Peyer's patch (tissue), 4 donors: ENCODE measurements around the gene RFTN1.

Source experiments
- POLR2A ChIP-seq, 2 donors: fragments of 450-650 bp; IDR thresholded peaks; one replicate each; pipeline ENCODE4 v1.5.1; 2017; ENCODE audit warnings: antibody characterized with exemption in 2 of 2, mild to moderate bottlenecking in 2 of 2, moderate library complexity in 2 of 2
- TF ChIP-seq, protein P1 (sequence below), 6 experiments: fragments of 450-650 bp in 4 of 6; fragments of 200-600 bp in 2 of 6; sonication (generic) in 1 of 6; IDR thresholded peaks; one replicate each; pipeline ENCODE4 v1.5.1; 2017 to 2019; ENCODE audit warnings: antibody characterized with exemption in 6 of 6, mild to moderate bottlenecking in 3 of 6, moderate library complexity in 1 of 6

DNA sequence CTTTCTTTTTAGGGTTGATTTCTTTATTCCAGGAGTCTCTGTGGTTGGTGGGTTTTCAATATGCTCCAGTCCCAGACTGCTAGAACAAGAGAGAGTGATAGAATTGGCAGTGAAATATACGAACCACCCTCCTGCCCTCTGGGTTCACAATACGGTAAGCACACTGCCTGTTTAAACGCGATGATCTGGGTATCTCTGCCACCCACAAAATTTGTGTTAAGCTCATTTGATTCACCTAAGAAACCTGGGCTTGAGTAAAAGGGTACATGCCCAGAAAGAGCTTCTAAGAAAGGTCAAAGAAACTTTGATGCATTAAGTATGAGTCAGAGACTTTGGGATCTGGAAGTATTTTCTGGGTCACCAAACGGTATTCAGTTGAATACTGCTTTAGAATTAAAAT lies 218.7 kb downstream of the RFTN1 start:
- TF ChIP-seq POLR2A (IDR thresholded peaks at IDR 0.05) = no peak
- TF ChIP-seq, protein P1, sequence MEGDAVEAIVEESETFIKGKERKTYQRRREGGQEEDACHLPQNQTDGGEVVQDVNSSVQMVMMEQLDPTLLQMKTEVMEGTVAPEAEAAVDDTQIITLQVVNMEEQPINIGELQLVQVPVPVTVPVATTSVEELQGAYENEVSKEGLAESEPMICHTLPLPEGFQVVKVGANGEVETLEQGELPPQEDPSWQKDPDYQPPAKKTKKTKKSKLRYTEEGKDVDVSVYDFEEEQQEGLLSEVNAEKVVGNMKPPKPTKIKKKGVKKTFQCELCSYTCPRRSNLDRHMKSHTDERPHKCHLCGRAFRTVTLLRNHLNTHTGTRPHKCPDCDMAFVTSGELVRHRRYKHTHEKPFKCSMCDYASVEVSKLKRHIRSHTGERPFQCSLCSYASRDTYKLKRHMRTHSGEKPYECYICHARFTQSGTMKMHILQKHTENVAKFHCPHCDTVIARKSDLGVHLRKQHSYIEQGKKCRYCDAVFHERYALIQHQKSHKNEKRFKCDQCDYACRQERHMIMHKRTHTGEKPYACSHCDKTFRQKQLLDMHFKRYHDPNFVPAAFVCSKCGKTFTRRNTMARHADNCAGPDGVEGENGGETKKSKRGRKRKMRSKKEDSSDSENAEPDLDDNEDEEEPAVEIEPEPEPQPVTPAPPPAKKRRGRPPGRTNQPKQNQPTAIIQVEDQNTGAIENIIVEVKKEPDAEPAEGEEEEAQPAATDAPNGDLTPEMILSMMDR (IDR thresholded peaks at IDR 0.05) = no peak
